Coronary artery (tissue), 2 donors: Measurements from ENCODE around the gene TNFAIP3.

Source experiments
- DNase-seq: peaks from one replicate; pipeline ENCODE4 v3.0.0-alpha.2; 2017; ENCODE audit warnings: low spot score
- H3K27ac ChIP-seq, 2 donors: fragments of 200-600 bp; sonication (generic); one replicate each; pipeline ENCODE4 v1.5.1; 2016 to 2019
- H3K4me3 ChIP-seq: fragments of 200-600 bp; sonication (generic); 2 replicates; pipeline ENCODE4 v1.5.1; 2016; ENCODE audit warnings: mild to moderate bottlenecking, moderate library complexity
- TF ChIP-seq, protein P1 (sequence below): fragments of 200-600 bp; sonication (generic); IDR thresholded peaks from one replicate; pipeline ENCODE4 v1.5.1; 2019; ENCODE audit warnings: antibody characterized with exemption

TNFAIP3 gene

DNA sequence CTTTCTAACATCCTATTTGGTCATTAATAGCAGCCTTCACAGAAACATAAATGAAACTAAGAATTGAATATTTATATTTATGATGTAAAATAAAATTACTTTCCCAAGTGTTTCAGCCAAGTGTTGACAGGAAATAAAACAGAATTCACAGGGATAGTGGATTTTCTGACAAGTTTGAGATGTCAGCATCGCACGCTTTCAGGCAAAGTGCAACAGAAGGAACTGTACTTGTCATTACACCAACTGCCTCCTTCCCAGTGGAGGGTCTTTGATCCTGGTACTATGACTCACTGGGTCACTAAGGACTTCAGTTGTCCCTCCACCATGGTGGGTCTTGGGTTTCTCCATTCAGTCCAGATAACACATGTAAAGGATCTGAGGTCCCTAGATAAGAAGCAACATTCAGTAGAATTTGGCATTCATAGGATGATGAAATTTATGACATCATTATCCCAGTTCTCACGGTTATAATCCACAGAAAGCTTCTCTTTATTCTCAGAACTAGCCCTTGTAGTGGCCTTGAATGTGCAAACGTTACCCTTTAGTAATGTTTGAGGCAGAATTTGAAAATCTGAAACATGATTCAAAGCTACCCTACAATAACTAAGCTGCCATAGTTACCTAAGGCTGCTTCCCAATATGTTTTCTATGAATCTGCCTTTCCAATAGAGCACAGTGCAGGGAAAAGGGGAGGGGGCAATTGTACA, 3.8 kb upstream of the TNFAIP3 start:
- DNase-seq, result no peak
- TF ChIP-seq, protein P1, sequence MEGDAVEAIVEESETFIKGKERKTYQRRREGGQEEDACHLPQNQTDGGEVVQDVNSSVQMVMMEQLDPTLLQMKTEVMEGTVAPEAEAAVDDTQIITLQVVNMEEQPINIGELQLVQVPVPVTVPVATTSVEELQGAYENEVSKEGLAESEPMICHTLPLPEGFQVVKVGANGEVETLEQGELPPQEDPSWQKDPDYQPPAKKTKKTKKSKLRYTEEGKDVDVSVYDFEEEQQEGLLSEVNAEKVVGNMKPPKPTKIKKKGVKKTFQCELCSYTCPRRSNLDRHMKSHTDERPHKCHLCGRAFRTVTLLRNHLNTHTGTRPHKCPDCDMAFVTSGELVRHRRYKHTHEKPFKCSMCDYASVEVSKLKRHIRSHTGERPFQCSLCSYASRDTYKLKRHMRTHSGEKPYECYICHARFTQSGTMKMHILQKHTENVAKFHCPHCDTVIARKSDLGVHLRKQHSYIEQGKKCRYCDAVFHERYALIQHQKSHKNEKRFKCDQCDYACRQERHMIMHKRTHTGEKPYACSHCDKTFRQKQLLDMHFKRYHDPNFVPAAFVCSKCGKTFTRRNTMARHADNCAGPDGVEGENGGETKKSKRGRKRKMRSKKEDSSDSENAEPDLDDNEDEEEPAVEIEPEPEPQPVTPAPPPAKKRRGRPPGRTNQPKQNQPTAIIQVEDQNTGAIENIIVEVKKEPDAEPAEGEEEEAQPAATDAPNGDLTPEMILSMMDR, result no peak
- Histone ChIP-seq H3K27ac (no peak overlapping the region), H3K4me3 (no peak overlapping the region)

DNA sequence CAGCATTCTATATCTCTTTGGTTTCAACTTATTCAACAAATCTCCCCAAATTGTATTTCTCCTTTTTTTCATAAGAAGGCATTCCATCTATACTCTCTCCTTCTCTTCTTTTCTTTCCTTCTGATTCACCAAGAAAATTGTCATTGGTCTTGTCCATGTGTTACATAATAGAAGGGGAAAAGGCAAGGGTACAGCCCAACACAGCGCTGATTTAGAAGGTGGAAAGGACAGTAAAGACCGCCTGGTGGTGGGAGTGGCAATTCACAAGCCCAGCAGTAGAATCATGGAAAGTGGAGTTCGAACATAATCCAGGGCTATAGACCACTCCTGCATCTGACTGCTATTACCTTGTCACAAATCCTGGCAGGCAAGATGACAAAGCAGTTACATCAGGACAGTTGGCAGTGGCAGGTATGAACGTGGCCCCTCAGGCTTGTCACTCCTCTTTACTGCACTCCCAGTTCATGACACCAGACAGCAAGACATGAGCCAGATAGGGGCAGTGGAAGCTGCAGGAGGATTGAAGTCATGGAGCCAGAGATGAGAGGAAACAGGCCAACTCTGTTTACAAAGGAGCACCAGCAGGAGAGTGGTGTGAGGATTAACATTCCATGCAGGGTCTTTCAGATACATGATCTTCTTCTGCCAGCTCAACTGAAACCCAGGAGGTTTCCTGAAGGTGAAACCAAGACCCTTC, 2.1 kb upstream of the TNFAIP3 start:
- Histone ChIP-seq H3K4me3 (no peak overlapping the region), H3K27ac (no peak overlapping the region)
- TF ChIP-seq, protein P1, result no peak
- DNase-seq, result no peak

DNA sequence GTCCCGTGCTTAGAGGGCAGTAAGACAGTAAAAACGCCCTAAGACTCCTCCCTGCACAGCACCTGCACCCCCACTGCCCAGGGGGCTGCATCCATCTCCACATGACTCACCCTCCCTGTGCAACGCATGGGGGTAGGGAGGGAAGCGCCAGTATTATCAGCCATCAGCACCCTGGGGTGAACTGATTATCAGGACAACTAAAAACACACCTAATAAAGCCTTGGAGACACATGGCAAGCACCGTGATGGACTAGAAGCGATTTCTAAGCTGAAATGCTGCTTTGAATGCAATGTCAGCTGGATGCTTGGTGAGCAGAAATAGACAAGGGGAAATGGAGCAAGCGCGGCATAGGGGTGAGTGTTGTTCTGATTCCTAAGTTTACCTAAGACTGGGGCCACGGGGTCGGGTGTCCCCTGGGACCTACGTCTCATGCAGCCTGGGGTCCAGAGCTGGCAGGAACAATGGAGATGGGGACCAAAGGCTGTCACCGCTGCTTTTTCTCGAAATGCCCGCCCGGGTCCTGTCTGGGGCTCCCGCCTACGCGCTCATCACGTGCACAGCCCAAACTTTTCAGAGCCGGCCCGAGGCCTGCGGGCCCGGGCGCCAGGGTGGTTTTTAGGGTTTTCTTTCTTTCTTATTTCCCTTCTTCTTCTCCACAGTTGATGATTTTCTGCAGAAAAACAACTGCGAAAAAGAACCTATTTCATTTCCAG, 702 bp upstream of the TNFAIP3 start:
- TF ChIP-seq, protein P1, result no peak
- peak; percentile 88 for DNase-seq
- Histone ChIP-seq H3K27ac (peak overlapping the region; percentile 75 to 92), H3K4me3 (peak overlapping the region; percentile 90)

DNA sequence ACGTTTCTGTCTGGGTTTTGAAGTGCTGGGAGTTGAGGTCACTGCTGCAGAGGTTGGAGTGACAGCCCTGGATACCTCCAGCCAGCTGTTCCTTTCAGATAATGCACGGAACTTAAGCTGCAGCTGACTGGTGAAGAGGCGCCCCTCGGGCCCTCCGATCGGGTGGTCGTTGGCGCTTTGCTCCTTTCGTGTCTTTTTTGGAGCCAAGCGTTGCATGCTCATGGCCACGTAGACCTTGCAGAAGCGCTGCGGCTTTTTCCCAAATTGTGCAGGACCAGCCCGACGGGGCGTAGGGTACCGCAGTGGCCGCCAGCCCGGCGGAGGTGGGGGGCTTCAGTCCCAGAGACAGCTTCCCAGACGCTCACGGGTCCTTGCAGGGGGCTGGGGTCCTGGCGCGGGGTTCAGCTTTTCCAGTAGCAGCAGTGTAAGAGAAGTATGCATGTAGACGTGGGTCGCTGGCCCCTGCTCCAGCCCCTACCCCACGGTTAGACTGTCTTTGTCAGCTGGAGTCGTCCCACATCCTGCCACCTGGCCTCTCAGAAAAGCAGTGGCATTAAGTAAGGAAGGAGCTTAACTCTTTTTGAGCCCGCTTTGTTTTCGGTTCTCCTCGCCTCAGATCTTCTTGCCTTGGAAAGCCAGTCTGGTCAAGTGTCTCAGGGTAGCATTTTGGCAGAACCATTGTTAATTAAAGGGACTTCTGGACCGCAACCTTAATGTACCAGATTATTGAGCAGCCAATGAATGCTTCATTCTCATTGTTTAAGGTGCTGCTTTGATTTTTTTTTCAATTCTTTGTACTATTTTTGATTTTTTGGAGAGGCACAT, 838 bp downstream of the TNFAIP3 start:
- Histone ChIP-seq H3K4me3 (peak overlapping the region; percentile 90), H3K27ac (peak overlapping the region; percentile 67 to 92)
- no peak for DNase-seq
- TF ChIP-seq, protein P1, result no peak

DNA sequence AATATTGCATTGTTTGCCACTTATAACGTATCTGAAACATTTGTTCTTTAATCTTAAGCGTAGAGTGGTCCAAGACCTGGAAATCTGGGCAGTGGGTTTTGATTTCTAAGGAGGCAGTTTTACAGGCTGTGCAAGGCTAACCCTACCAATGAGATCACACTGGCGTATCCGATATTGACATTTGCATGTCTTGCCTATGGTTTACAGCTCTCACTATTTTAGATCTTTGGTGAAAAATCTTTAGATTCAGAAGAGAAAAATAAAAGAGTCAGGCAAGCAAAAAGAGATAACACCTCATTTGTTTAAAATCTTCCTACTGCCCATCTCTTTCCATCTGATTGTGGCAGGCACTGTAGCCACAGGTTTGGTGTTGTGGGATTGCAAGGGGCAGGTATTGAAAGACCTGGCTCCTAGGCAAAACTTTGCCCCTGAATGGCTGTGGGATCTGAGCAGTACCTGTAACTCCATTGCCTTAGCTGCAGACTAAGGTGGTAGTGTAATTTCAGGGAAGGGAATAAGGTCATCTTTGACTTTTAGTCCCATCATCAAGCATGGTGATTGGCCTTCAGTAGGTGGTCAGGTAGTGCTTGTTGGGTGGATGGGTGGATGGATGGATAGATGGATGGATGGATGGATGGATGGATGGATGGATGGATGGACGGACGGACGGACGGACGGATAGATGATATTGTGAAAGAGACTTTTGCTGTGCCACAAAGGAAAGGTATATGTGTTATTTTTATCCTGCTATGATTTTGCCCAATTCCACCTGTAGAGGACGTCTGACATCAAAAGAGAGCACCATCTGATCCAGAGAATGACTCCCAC, 1.9 kb downstream of the TNFAIP3 start:
- Histone ChIP-seq H3K4me3 (peak overlapping the region; percentile 90), H3K27ac (peak overlapping the region in 1 of 2 donors; percentile 26)
- TF ChIP-seq, protein P1, result no peak
- no peak for DNase-seq
